Spinal cord (tissue), 10 donors: Measurements from ENCODE around the gene NUDT17. TPM values are rescaled to one million over a fixed set of nuclear protein-coding genes. Genes with fewer than 3 reads are reported as not detected.

Experiments
- DNase-seq, 6 donors: peaks; one replicate each; pipeline versions ENCODE4 v3.0.0 to v3.0.0-alpha.2; 2013 to 2015; ENCODE audit warnings: low spot score in 6 of 6, low read depth in 4 of 6
- H3K27ac ChIP-seq: one replicate; pipeline ENCODE4 v1.5.1; 2013; ENCODE audit warnings: low read depth, low read length, control low read depth
- H3K27me3 ChIP-seq: one replicate; pipeline ENCODE4 v1.6.1; 2013; ENCODE audit warnings: low read length; ENCODE audit not compliant: control insufficient read depth, insufficient read depth
- H3K36me3 ChIP-seq: one replicate; pipeline ENCODE4 v1.6.1; 2013; ENCODE audit warnings: low read length; ENCODE audit not compliant: control insufficient read depth, insufficient read depth
- H3K4me1 ChIP-seq: one replicate; pipeline ENCODE4 v1.6.1; 2013; ENCODE audit warnings: low read length; ENCODE audit not compliant: control insufficient read depth, insufficient read depth
- H3K4me3 ChIP-seq: one replicate; pipeline ENCODE4 v1.5.1; 2013; ENCODE audit warnings: low read depth, low read length, control low read depth
- H3K9me3 ChIP-seq: one replicate; pipeline ENCODE4 v1.6.1; 2013; ENCODE audit warnings: low read length; ENCODE audit not compliant: control insufficient read depth, insufficient read depth
- WGBS: methylation state at CpG from one replicate; pipeline ENCODE4 v1.1.5; 2013; ENCODE audit warnings: missing lambda C conversion rate; ENCODE audit not compliant: insufficient coverage; 5-methylcytosine and 5-hydroxymethylcytosine counted together
- polyA plus RNA-seq, 2 donors: library from polyadenylated mRNA; unstranded; fragments of 120-200 nt; gene quantifications; one replicate each; pipeline ENCODE4 v1.2.1, GENCODE V29; 2013; ENCODE audit not compliant: insufficient read length in 2 of 2
- total RNA-seq, 2 donors: library from RNA; depleted of rRNA in 1 of 2; stranded (reverse); fragments of 120-200 nt in 1 of 2; fragments of >200 nt in 1 of 2; gene quantifications; one replicate each; pipeline versions ENCODE4 v1.2.3 to v1.2.4, GENCODE V29; 2013 to 2014
- donor health status: healthy.

The NUDT17 gene
- total and polyA plus RNA-seq, 4 donors: 3.9 to 11.8 (median 10.9) TPM

- 31% methylated on average over 4 of the region's 4 CpGs for WGBS
- Histone ChIP-seq H3K9me3 (no peaks in the 10 kb centered on the region), H3K27ac (peak overlapping the region; percentile 85), H3K4me1 (peaks cover 19% of the 10 kb centered on the region), H3K27me3 (no peaks in the 10 kb centered on the region), H3K36me3 (peaks cover 34% of the 10 kb centered on the region), H3K4me3 (peak overlapping the region; percentile 79)
- DNase-seq: peak in 1 of 6 donors; percentile 35
Measured at GRCh38 chr1:145845144-145845513, 301 bp upstream of the NUDT17 start.

- WGBS: 90% methylated on average over 2 of the region's 3 CpGs
- peak in 3 of 6 donors; percentile 22 to 60 (median 53) for DNase-seq
- peaks cover 19% of the 10 kb centered on the region for H3K4me1 ChIP-seq
- H3K27me3 ChIP-seq: no peaks in the 10 kb centered on the region
- peak overlapping the region; percentile 85 for H3K27ac ChIP-seq
- H3K36me3 ChIP-seq: peaks cover 35% of the 10 kb centered on the region
- H3K4me3 ChIP-seq: peak overlapping the region; percentile 79
- no peaks in the 10 kb centered on the region for H3K9me3 ChIP-seq
Measured at GRCh38 chr1:145846201-145846612, 777 bp downstream of the NUDT17 start.

- H3K9me3 ChIP-seq: no peaks in the 10 kb centered on the region
- H3K36me3 ChIP-seq: peaks cover 36% of the 10 kb centered on the region
- H3K4me3 ChIP-seq: no peak overlapping the region
- WGBS: 90% methylated on average over 2 of the region's 3 CpGs
- peaks cover 19% of the 10 kb centered on the region for H3K4me1 ChIP-seq
- no peak overlapping the region for H3K27ac ChIP-seq
- H3K27me3 ChIP-seq: no peaks in the 10 kb centered on the region
- no peak for DNase-seq
Measured at GRCh38 chr1:145847827-145848226, 2.4 kb downstream of the NUDT17 start.

GRCh38 chr1:145849356-145850160 lies 4.1 kb downstream of the NUDT17 start:
- no peak overlapping the region for H3K27ac ChIP-seq
- H3K27me3 ChIP-seq: no peaks in the 10 kb centered on the region
- WGBS: 72% methylated on average over 9 of the region's 15 CpGs
- H3K9me3 ChIP-seq: no peaks in the 10 kb centered on the region
- peaks cover 18% of the 10 kb centered on the region for H3K4me1 ChIP-seq
- H3K4me3 ChIP-seq: no peak overlapping the region
- H3K36me3 ChIP-seq: peaks cover 49% of the 10 kb centered on the region
- no peak for DNase-seq

GRCh38 chr1:145855426-145855948 lies 10.1 kb downstream of the NUDT17 start:
- Histone ChIP-seq H3K27me3 (no peaks in the 10 kb centered on the region), H3K27ac (no peak overlapping the region), H3K4me3 (no peak overlapping the region), H3K36me3 (peaks cover 55% of the 10 kb centered on the region), H3K9me3 (no peaks in the 10 kb centered on the region), H3K4me1 (peaks cover 15% of the 10 kb centered on the region)
- no peak for DNase-seq
- 72% methylated on average over 3 of the region's 7 CpGs for WGBS

- peaks cover 46% of the 10 kb centered on the region for H3K36me3 ChIP-seq
- no peaks in the 10 kb centered on the region for H3K27me3 ChIP-seq
- 100% methylated on average over 1 of the region's 4 CpGs for WGBS
- H3K4me1 ChIP-seq: peaks cover 15% of the 10 kb centered on the region
- no peak overlapping the region for H3K27ac ChIP-seq
- H3K4me3 ChIP-seq: no peak overlapping the region
- DNase-seq: no peak
- H3K9me3 ChIP-seq: no peaks in the 10 kb centered on the region
Measured at GRCh38 chr1:145857170-145857569, 11.7 kb downstream of the NUDT17 start.

- H3K27ac ChIP-seq: peak overlapping the region; percentile 98
- WGBS: 0% methylated on average over 27 of the region's 35 CpGs
- peaks cover 38% of the 10 kb centered on the region for H3K36me3 ChIP-seq
- no peaks in the 10 kb centered on the region for H3K27me3 ChIP-seq
- H3K4me1 ChIP-seq: peaks cover 15% of the 10 kb centered on the region
- peak in 1 of 6 donors; percentile 80 for DNase-seq
- H3K9me3 ChIP-seq: no peaks in the 10 kb centered on the region
- H3K4me3 ChIP-seq: peak overlapping the region; percentile 95
Measured at GRCh38 chr1:145858238-145858900, 12.9 kb downstream of the NUDT17 start.

GRCh38 chr1:145858901-145859490 lies 13.6 kb downstream of the NUDT17 start, which contains the start of gene PIAS3:
PIAS3 (minus strand) TSS chr1:145859081; CDS start chr1:145858990, 91 bp downstream.
- H3K4me1 ChIP-seq: peaks cover 15% of the 10 kb centered on the region
- H3K4me3 ChIP-seq: peak within 1 kb of the TSS; percentile 95
- no peaks in the 10 kb centered on the region for H3K27me3 ChIP-seq
- DNase-seq: peak; percentile 79 to 97 (median 86)
- H3K9me3 ChIP-seq: no peaks in the 10 kb centered on the region
- 0% methylated on average over 34 of the region's 42 CpGs for WGBS
- peak within 1 kb of the TSS; percentile 98 for H3K27ac ChIP-seq
- H3K36me3 ChIP-seq: peaks cover 33% of the 10 kb centered on the region

GRCh38 chr1:145859491-145860023 lies 14.1 kb downstream of the NUDT17 start:
- Histone ChIP-seq H3K27ac (peak overlapping the region; percentile 98), H3K27me3 (no peaks in the 10 kb centered on the region), H3K4me3 (peak overlapping the region; percentile 95), H3K9me3 (no peaks in the 10 kb centered on the region), H3K36me3 (peaks cover 27% of the 10 kb centered on the region), H3K4me1 (peaks cover 15% of the 10 kb centered on the region)
- peak in 5 of 6 donors; percentile 59 to 93 (median 68) for DNase-seq
- WGBS: 0% methylated on average over 29 of the region's 41 CpGs
